LNCaP clone FGC (cell line): ENCODE data around the gene FANCD2.

Experiments
- DNase-seq: peaks from one replicate; pipeline ENCODE4 v3.0.0-alpha.2; 2011; ENCODE audit warnings: low read depth
- H3K4me3 ChIP-seq: 2 replicates; pipeline ENCODE4 v1.5.1; 2011; ENCODE audit warnings: mild to moderate bottlenecking, low read depth, low read length, control low read depth
- TF ChIP-seq, protein P1 (sequence below): IDR thresholded peaks from 2 replicates; pipeline ENCODE4 v1.5.1; 2012; ENCODE audit warnings: mild to moderate bottlenecking; ENCODE audit not compliant: control insufficient read depth, insufficient read depth; ENCODE audit errors: extremely low read depth

The FANCD2 gene

DNA sequence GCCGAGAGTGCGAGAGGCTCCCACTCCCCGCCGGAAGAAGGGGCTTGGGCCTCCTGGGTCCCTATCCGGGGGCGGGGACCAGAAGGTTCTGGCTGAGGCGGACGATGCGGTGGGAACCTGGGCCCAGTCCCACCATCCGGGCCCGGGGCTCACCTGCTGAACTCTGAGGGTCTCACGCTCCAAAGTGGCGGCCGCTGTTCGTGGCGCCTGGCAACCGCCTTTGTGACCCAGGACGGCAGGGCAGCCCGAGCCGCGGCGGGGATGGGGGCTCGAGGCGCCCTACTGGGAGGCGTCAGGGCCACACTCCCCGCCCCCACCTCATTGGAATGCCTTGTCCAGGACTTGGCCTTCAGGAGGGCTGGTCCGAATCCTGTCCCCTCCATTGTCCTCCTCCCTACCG lies 81.9 kb downstream of the FANCD2 start, which contains the start of gene FANCD2OS:
TSS of gene FANCD2OS (minus strand) at position 165 of the 400 bp plus-strand sequence. CDS start 3,481 bp downstream, outside the sequence.
- DNase-seq = no peak
- no peak within 1 kb of the TSS for H3K4me3 ChIP-seq

DNA sequence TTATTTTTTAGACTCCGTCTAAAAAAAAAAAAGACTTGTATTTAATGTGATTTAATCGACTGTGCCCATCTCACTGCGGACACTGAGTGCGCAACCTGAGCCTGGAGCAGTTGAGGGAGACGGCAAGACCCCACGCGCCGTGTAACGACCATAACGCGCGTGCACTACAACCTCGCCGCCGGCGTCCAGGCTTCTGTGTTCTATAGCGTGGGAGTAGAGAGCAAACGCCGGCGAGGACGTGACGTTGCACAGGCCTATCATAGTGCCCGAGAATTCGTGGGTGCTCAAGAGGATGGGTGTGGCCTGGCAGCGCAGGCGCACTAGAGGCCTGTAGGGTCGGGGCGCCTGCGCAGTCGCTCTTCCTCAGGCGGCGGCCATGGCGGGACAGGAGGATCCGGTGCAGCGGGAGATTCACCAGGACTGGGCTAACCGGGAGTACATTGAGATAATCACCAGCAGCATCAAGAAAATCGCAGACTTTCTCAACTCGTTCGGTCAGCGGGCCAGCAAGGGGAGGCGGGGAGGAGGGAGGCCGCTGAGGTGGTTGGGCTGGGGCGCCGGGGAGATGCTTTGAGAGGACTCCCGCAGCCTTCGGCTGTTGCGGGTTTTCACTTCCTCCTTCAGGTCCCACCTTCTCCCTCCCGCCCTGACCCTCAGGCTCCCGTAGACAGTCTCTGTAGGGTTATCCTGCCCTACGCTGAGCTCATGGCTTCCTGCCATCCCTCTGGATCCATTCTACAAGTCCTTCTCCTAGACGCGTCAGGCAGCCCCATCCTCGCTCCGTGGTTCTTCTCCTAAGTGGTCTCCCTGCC lies 89.3 kb downstream of the FANCD2 start, which contains the start of gene BRK1:
TSS of gene BRK1 (plus strand) at position 350 of the 812 bp plus-strand sequence. CDS start at position 377, 27 bp downstream.
- TF ChIP-seq, protein P1, sequence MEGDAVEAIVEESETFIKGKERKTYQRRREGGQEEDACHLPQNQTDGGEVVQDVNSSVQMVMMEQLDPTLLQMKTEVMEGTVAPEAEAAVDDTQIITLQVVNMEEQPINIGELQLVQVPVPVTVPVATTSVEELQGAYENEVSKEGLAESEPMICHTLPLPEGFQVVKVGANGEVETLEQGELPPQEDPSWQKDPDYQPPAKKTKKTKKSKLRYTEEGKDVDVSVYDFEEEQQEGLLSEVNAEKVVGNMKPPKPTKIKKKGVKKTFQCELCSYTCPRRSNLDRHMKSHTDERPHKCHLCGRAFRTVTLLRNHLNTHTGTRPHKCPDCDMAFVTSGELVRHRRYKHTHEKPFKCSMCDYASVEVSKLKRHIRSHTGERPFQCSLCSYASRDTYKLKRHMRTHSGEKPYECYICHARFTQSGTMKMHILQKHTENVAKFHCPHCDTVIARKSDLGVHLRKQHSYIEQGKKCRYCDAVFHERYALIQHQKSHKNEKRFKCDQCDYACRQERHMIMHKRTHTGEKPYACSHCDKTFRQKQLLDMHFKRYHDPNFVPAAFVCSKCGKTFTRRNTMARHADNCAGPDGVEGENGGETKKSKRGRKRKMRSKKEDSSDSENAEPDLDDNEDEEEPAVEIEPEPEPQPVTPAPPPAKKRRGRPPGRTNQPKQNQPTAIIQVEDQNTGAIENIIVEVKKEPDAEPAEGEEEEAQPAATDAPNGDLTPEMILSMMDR = no peak
- peak; percentile 87 for DNase-seq
- peak within 1 kb of the TSS; percentile 98 for H3K4me3 ChIP-seq

More for the DNA sequence above, 81.9 kb downstream of the FANCD2 start, which contains the start of gene FANCD2OS:
- TF ChIP-seq, protein P1 = no peak

DNA sequence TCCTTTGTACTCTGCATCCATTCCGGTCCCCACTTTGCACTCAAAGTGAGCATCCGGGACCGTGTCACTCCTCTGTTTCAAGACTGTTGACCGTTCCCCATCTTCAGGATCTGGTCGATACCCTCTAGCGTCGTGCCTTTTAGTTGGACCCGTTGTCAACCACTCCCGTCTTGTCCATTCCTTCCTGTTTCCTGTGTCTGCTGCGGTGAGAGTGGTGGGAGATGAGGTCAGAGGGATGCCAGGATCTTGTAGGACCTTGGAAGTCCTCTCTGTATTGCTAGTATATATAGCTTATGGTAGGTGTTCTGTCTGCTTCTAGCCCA lies 89.9 kb downstream of the FANCD2 start:
- H3K4me3 ChIP-seq = peak overlapping the region; percentile 98
- no peak for DNase-seq
- TF ChIP-seq, protein P1 = no peak

DNA sequence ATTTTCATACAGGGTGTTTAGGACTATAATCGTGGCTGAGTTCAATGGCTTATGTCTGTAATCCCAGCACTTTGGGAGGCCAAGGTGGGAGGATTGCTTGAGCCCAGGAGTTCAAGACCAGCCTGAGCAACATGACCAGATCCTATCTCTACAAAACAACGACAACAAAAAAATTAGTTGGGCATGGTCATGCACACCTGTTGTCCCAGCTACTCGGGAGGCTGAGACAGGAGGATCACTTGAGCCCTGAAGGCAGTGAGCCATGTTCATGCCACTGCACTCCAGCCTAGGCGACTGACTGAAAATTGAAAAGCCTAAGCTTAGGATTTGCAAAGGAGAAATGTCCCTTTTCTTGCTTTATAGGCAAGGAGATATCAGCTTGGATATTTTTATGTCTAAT lies 90.7 kb downstream of the FANCD2 start:
- TF ChIP-seq, protein P1 = no peak
- H3K4me3 ChIP-seq = peak overlapping the region; percentile 98
- no peak for DNase-seq

DNA sequence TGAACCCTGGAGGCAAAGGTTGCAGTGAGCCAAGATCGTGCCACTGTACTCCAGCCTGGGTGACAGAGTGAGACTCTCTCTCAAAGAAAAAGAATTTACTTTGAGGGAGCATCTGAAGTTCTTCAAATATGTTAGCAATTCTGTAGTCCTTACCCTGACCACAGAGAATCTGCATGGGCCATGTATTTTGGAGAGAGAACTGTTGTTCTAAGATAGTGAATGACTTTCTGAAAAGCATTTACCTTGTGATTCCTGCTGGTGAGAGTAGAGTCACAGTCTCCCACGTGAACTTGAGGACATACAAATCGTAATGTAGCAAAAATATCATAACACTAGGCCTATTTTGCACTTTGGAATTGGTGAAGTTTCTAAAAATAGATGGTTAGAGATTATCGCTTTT lies 93.1 kb downstream of the FANCD2 start:
- TF ChIP-seq, protein P1 = no peak
- no peak for DNase-seq
- no peak overlapping the region for H3K4me3 ChIP-seq

DNA sequence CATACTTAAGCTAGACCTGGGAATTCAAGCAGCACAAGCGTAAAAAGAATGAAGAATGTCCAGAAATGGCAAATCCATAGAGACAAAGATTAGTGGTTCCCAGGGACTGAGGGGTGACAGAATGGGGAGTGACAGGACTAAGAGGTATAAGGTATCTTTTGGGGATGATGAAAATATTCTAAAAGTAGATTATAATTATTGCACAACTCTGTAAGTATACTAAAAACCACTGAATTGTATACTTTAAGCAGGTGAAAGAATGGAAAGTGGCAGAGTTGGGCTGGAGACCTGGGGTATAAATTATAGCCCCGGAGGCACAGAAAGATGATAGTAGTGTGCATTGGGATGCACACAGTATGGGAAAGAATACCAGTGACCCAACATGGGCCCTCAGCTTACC lies 94.8 kb downstream of the FANCD2 start:
- DNase-seq = no peak
- H3K4me3 ChIP-seq = no peak overlapping the region
- TF ChIP-seq, protein P1 = no peak
